GM12891 (cell line): ENCODE results near the gene HHIP.

Experiments
- POLR2A ChIP-seq: IDR thresholded peaks from 2 replicates; pipeline ENCODE4 v1.6.1; 2011; ENCODE audit warnings: low read depth, low read length, control low read depth
- POLR2AphosphoS5 ChIP-seq: IDR thresholded peaks from 2 replicates; pipeline ENCODE4 v1.6.1; 2011; ENCODE audit warnings: low read depth, low read length, control low read depth
- POU2F2 ChIP-seq: IDR thresholded peaks from 2 replicates; pipeline ENCODE4 v1.6.1; 2011; ENCODE audit warnings: low read depth, mild to moderate bottlenecking, control low read depth, low read length, moderate library complexity
- TAF1 ChIP-seq: IDR thresholded peaks from 2 replicates; pipeline ENCODE4 v1.6.1; 2011; ENCODE audit warnings: low read depth, low read length, control low read depth

DNA sequence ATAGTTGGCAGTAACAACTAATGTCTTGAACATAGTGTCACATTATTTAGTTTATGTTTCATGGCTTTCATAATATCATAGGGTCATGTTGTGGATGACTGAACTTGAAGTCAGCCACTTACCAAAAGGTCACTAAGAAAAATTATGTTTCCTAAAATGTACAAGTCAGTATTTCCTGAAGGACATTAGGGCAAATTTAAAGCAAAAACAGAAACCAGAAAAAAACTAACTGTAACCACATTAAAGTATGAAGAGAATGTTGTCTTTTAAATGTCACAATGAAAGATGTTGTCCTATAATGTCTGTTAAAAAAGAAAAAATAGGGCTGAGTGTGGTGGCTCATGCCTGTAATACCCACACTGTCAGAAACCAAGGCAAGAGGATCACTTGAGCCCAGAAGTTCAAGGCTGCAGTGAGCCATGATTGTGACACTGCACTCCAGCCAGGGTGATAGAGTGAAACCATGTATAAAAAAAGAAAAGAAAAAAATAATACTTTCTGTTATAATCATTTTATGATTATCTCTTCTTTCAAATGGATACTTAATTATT is 55.8 kb downstream of the HHIP start:
- TF ChIP-seq POLR2A = no peak
- no peak for TF ChIP-seq POLR2AphosphoS5
- TF ChIP-seq TAF1 = no peak
- TF ChIP-seq POU2F2 = no peak
